HCT116 (cell line): ENCODE results near the gene TST. TPM values are rescaled to one million over a fixed set of nuclear protein-coding genes. Genes with fewer than 3 reads are reported as not detected.

Experiments used
- ATAC-seq: fragments of 200-7000 bp; cut with Tn5 transposase; 2 replicates; pipeline ENCODE4 v1.9.1; 2020; ENCODE audit warnings: mild to moderate bottlenecking, moderate library complexity
- BruUV-seq: library from RNA; stranded (reverse); fragments of 400-500 nt; replicated peaks from 2 replicates; lab custom pipeline; 2021; lab: Mats Ljungman, UMichigan
- CTCF ChIA-PET: fragments of 300-600 bp; sonication (Branson Sonifier 250); formaldehyde crosslinking; loops from one replicate; lab custom pipeline; 2021; ENCODE audit warnings: antibody characterized with exemption; lab: Charles Lee
- POLR2A ChIA-PET: fragments of 300-600, 350-600 bp; sonication (Branson Sonifier 250); formaldehyde crosslinking; loops from one replicate; lab custom pipeline; 2021; ENCODE audit warnings: antibody characterized with exemption; lab: Charles Lee
- RAD21 ChIA-PET, 2 experiments: fragments of 300-600 bp; sonication (Branson Sonifier 250); formaldehyde crosslinking; loops; one replicate each; lab custom pipeline; 2023; ENCODE audit warnings: low total read pairs in 2 of 2; ENCODE audit not compliant: uncharacterized antibody in 2 of 2, unreplicated experiment in 2 of 2, low non-redundant PET in 1 of 2; lab: Charles Lee
- DNase-seq: peaks from one replicate; pipeline ENCODE4 v3.0.0-alpha.2; 2010; ENCODE audit warnings: low read depth, low spot score
- H2AFZ ChIP-seq: fragments of 200-600 bp; shearing (Covaris generic), sonication (generic); 2 replicates; pipeline ENCODE4 v1.6.1; 2017; ENCODE audit warnings: low read depth, mixed run types, mixed read lengths, antibody characterized with exemption, low read length; ENCODE audit not compliant: poor library complexity, severe bottlenecking
- H3K27ac ChIP-seq: 2 replicates; pipeline ENCODE4 v1.5.1; 2012; ENCODE audit warnings: low read depth, low read length
- H3K27me3 ChIP-seq: fragments of 200-600 bp; sonication (generic); 2 replicates; pipeline ENCODE4 v1.6.1; 2016; ENCODE audit warnings: mixed run types, low read length, mixed read lengths; ENCODE audit not compliant: insufficient read depth
- H3K36me3 ChIP-seq, 2 experiments: fragments of 200-500 bp in 1 of 2; fragments of 200-600 bp in 1 of 2; sonication (Bioruptor generic) in 1 of 2; sonication (generic) in 1 of 2; 2 replicates each; pipeline versions ENCODE4 v1.5.1 to v1.6.1; 2014 to 2016; ENCODE audit warnings: low read length in 2 of 2, inconsistent platforms in 1 of 2, mixed read lengths in 1 of 2, mixed run types in 1 of 2; ENCODE audit not compliant: insufficient read depth in 2 of 2, control insufficient read depth in 1 of 2
- H3K4me1 ChIP-seq, 2 experiments: fragments of 200-600 bp in 1 of 2; sonication (generic) in 1 of 2; 2 replicates each; pipeline versions ENCODE4 v1.5.1 to v1.6.1; 2012 to 2017; ENCODE audit warnings: low read length in 2 of 2, inconsistent platforms in 1 of 2, mild to moderate bottlenecking in 1 of 2, mixed read lengths in 1 of 2, mixed run types in 1 of 2, moderate library complexity in 1 of 2; ENCODE audit not compliant: insufficient read depth in 2 of 2, control insufficient read depth in 1 of 2
- H3K4me2 ChIP-seq: fragments of 200-600 bp; sonication (generic); 2 replicates; pipeline ENCODE4 v1.6.1; 2017; ENCODE audit warnings: mixed run types, low read length, mixed read lengths
- H3K4me3 ChIP-seq, 2 experiments: fragments of 200-600 bp in 1 of 2; sonication (generic) in 1 of 2; replicated peaks in 1 of 2; 2 replicates each; pipeline ENCODE4 v1.5.1; 2011 to 2016; ENCODE audit warnings: low read length in 2 of 2, control low read depth in 1 of 2, low read depth in 1 of 2, mild to moderate bottlenecking in 1 of 2, mixed read lengths in 1 of 2, mixed run types in 1 of 2
- H3K79me2 ChIP-seq: fragments of 200-600 bp; sonication (generic); 2 replicates; pipeline ENCODE4 v1.6.1; 2017; ENCODE audit warnings: mild to moderate bottlenecking, mixed run types, low read length, moderate library complexity, mixed read lengths; ENCODE audit not compliant: insufficient read depth
- H3K9ac ChIP-seq: fragments of 200-600 bp; sonication (generic); 2 replicates; pipeline ENCODE4 v1.6.1; 2016; ENCODE audit warnings: low read length, mixed read lengths
- H3K9me2 ChIP-seq: fragments of 200-600 bp; sonication (generic), shearing (Covaris generic); 2 replicates; pipeline ENCODE4 v1.6.1; 2017; ENCODE audit warnings: mixed run types, mild to moderate bottlenecking, moderate library complexity; ENCODE audit not compliant: insufficient read depth
- H3K9me3 ChIP-seq, 2 experiments: fragments of 200-500 bp in 1 of 2; fragments of 200-600 bp in 1 of 2; sonication (Bioruptor generic) in 1 of 2; sonication (generic) in 1 of 2; 2 replicates each; pipeline ENCODE4 v1.6.1; 2014 to 2017; ENCODE audit warnings: low read length in 2 of 2, mixed read lengths in 2 of 2, inconsistent platforms in 1 of 2, low read depth in 1 of 2, mild to moderate bottlenecking in 1 of 2, mixed run types in 1 of 2, moderate library complexity in 1 of 2; ENCODE audit not compliant: control insufficient read depth in 1 of 2, insufficient read depth in 1 of 2
- H4K20me1 ChIP-seq: fragments of 200-600 bp; sonication (generic), shearing (Covaris generic); 2 replicates; pipeline ENCODE4 v1.6.1; 2017; ENCODE audit warnings: mixed run types, mild to moderate bottlenecking, moderate library complexity; ENCODE audit not compliant: insufficient read depth
- CEBPB ChIP-seq: IDR thresholded peaks from 2 replicates; pipeline ENCODE4 v1.6.1; 2012; ENCODE audit warnings: low read depth
- ELF1 ChIP-seq: IDR thresholded peaks from 2 replicates; pipeline ENCODE4 v1.6.1; 2012; ENCODE audit warnings: low read depth, borderline replicate concordance
- EZH2 ChIP-seq: fragments of 200-600 bp; sonication (generic); IDR thresholded peaks from 2 replicates; pipeline ENCODE4 v1.6.1; 2017; ENCODE audit warnings: antibody characterized with exemption, mixed run types
- EZH2phosphoT487 ChIP-seq: fragments of 200-600 bp; IDR thresholded peaks from 2 replicates; pipeline ENCODE4 v1.6.1; 2018; ENCODE audit warnings: antibody characterized with exemption, borderline replicate concordance
- FOSL1 ChIP-seq: IDR thresholded peaks from 2 replicates; pipeline ENCODE4 v1.6.1; 2012; ENCODE audit warnings: low read depth
- POLR2A ChIP-seq: IDR thresholded peaks from 2 replicates; pipeline ENCODE4 v1.7.0; 2011; ENCODE audit warnings: borderline replicate concordance; ENCODE audit not compliant: insufficient read depth, insufficient read length; ENCODE audit errors: extremely low read depth
- SIN3A ChIP-seq: IDR thresholded peaks from 2 replicates; pipeline ENCODE4 v1.6.1; 2012; ENCODE audit warnings: low read depth
- SP1 ChIP-seq: IDR thresholded peaks from 2 replicates; pipeline ENCODE4 v1.6.1; 2012; ENCODE audit warnings: low read depth
- TCF7L2 ChIP-seq: IDR thresholded peaks from 2 replicates; pipeline ENCODE4 v1.7.0; 2011; ENCODE audit warnings: borderline replicate concordance, inconsistent platforms; ENCODE audit not compliant: insufficient read depth, insufficient read length; ENCODE audit errors: extremely low read depth
- YY1 ChIP-seq: IDR thresholded peaks from 2 replicates; pipeline ENCODE4 v1.6.1; 2011; ENCODE audit warnings: low read length, low read depth, moderate library complexity, mild to moderate bottlenecking; ENCODE audit not compliant: insufficient replicate concordance; ENCODE audit errors: extremely low read depth
- ZFX ChIP-seq: fragments of 450-650 bp; IDR thresholded peaks from 2 replicates; pipeline ENCODE4 v1.6.1; 2017
- intact Hi-C: fragments of 100-400 bp; cut with micrococcal nuclease; formaldehyde crosslinking; loops from 2 replicates; pipeline ENCODE4 v1.10.0; 2022
- total RNA-seq: library from RNA; stranded (reverse); gene quantifications from one replicate; pipeline ENCODE4 v1.2.1, GENCODE V29; 2021; ENCODE audit not compliant: unreplicated experiment
- TF ChIP-seq, protein P1 (sequence below): IDR thresholded peaks from 2 replicates; pipeline ENCODE4 v1.6.1; 2012; ENCODE audit warnings: low read depth

TST gene
- total RNA-seq, 1 experiment from 2014 or later: 32.1 TPM

DNA sequence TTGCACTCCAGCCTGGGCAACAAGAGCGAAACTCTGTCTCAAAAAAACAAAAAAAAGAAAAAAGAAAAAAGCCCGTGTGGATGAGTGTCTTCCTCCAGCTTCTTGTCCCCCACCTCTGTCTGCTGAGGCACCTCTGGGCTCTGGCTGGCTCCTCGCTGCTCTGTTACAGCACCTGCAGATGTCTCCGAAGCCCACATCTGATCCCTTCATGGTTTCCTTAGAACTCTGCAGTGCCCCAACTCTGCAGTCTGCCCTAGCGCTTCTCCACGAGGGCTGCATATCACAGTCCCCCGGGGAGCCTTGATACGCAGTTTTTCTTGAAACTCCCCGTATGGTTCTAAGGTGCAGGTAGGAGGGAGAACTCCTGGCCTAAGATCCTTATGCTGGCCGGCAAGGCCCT, 48.2 kb upstream of the TST start:
- H2AFZ ChIP-seq: no peak overlapping the region
- no peak overlapping the region for H3K4me2 ChIP-seq
- ChIA-PET RAD21 (no interaction called here), CTCF (no interaction called here), POLR2A (no interaction called here)
- H3K9me2 ChIP-seq: no peaks in the 10 kb centered on the region
- H3K4me3 ChIP-seq: no peak overlapping the region
- H3K4me1 ChIP-seq: peaks cover 0 to 4% of the 10 kb centered on the region in 2 experiments; a peak in 1 of 4 replicates
- H3K27ac ChIP-seq: no peak overlapping the region
- no peaks in the 10 kb centered on the region for H3K79me2 ChIP-seq
- DNase-seq: no peak
- intact Hi-C loops: no loop called here
- no peaks in the 10 kb centered on the region for H3K36me3 ChIP-seq
- H4K20me1 ChIP-seq: no peaks in the 10 kb centered on the region
- TF ChIP-seq SIN3A (no peak), EZH2 (no peak), EZH2phosphoT487 (no peak), ZFX (no peak), POLR2A (no peak), CEBPB (no peak), TCF7L2 (no peak), ELF1 (no peak), SP1 (no peak), FOSL1 (no peak), YY1 (no peak)
- TF ChIP-seq, protein P1, sequence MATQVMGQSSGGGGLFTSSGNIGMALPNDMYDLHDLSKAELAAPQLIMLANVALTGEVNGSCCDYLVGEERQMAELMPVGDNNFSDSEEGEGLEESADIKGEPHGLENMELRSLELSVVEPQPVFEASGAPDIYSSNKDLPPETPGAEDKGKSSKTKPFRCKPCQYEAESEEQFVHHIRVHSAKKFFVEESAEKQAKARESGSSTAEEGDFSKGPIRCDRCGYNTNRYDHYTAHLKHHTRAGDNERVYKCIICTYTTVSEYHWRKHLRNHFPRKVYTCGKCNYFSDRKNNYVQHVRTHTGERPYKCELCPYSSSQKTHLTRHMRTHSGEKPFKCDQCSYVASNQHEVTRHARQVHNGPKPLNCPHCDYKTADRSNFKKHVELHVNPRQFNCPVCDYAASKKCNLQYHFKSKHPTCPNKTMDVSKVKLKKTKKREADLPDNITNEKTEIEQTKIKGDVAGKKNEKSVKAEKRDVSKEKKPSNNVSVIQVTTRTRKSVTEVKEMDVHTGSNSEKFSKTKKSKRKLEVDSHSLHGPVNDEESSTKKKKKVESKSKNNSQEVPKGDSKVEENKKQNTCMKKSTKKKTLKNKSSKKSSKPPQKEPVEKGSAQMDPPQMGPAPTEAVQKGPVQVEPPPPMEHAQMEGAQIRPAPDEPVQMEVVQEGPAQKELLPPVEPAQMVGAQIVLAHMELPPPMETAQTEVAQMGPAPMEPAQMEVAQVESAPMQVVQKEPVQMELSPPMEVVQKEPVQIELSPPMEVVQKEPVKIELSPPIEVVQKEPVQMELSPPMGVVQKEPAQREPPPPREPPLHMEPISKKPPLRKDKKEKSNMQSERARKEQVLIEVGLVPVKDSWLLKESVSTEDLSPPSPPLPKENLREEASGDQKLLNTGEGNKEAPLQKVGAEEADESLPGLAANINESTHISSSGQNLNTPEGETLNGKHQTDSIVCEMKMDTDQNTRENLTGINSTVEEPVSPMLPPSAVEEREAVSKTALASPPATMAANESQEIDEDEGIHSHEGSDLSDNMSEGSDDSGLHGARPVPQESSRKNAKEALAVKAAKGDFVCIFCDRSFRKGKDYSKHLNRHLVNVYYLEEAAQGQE: no peak
- H3K27me3 ChIP-seq: no peaks in the 10 kb centered on the region
- no TSS peak for BruUV-seq
- ATAC-seq: no peak
- no peak overlapping the region for H3K9ac ChIP-seq
- H3K9me3 ChIP-seq: no peaks in the 10 kb centered on the region; a peak in 1 of 4 replicates
